22Rv1 (cell line): Measurements from ENCODE around the gene SNX21.
A peak's percentile ranks its signal among the peaks of the same experiment; 100 is the strongest.
"Not testable (repeated sequence)": the region's sequence is repeated elsewhere in the genome, so short reads cannot be mapped to it uniquely, and the experiment has no call there.

Source experiments
- H3K27ac ChIP-seq: fragments of 450-650 bp; 2 replicates; pipeline ENCODE4 v1.5.1; 2017
- CTCF ChIP-seq: fragments of 450-650 bp; IDR thresholded peaks from 2 replicates; pipeline ENCODE4 v1.5.1; 2017; ENCODE audit warnings: mild to moderate bottlenecking
- ZFX ChIP-seq: fragments of 450-650 bp; IDR thresholded peaks from 2 replicates; pipeline ENCODE4 v1.6.1; 2017; ENCODE audit warnings: antibody characterized with exemption, borderline replicate concordance

The SNX21 gene

GRCh38 chr20:45826381-45827019 is 7.1 kb upstream of the SNX21 start:
- TF ChIP-seq CTCF (no peak), ZFX (no peak)

GRCh38 chr20:45827030-45827652 is 6.5 kb upstream of the SNX21 start, which contains the start of gene TNNC2:
TSS of gene TNNC2 (minus strand) at chr20:45827312. CDS start at chr20:45827248, 64 bp downstream.
- TF ChIP-seq ZFX (no peak), CTCF (no peak)
- H3K27ac ChIP-seq, result no peak within 1 kb of the TSS

More at GRCh38 chr20:45826381-45827019, 7.1 kb upstream of the SNX21 start:
- no peak overlapping the region for H3K27ac ChIP-seq

GRCh38 chr20:45827712-45828111 is 5.9 kb upstream of the SNX21 start:
- no peak for TF ChIP-seq ZFX
- TF ChIP-seq CTCF, result no peak
- no peak overlapping the region for H3K27ac ChIP-seq

- TF ChIP-seq ZFX, result no peak
- H3K27ac ChIP-seq, result no peak overlapping the region
These were observed 5.0 kb upstream of the SNX21 start for GRCh38 chr20:45828589-45828988.

GRCh38 chr20:45829673-45830106 is 3.9 kb upstream of the SNX21 start:
- H3K27ac ChIP-seq, result not testable (repeated sequence)

- no peak overlapping the region for H3K27ac ChIP-seq
- no peak for TF ChIP-seq CTCF
- no peak for TF ChIP-seq ZFX
These were observed 980 bp upstream of the SNX21 start for GRCh38 chr20:45832619-45833018.

GRCh38 chr20:45833883-45834796 is 541 bp downstream of the SNX21 start:
- TF ChIP-seq CTCF, result no peak
- TF ChIP-seq ZFX, result no peak
- peak overlapping the region; percentile 54 for H3K27ac ChIP-seq

GRCh38 chr20:45834797-45835161 is 1.2 kb downstream of the SNX21 start:
- no peak overlapping the region for H3K27ac ChIP-seq
- TF ChIP-seq CTCF (no peak), ZFX (no peak)
